Dermis microvascular lymphatic vessel endothelial cell (primary cell): ENCODE results near the gene C1QTNF9B. TPM values are rescaled to one million over a fixed set of nuclear protein-coding genes. Genes with fewer than 3 reads are reported as not detected.
"Not testable (repeated sequence)": the region's sequence is repeated elsewhere in the genome, so short reads cannot be mapped to it uniquely, and the experiment has no call there.

ENCODE experiments used
- DNase-seq, 2 donors: peaks; one replicate each; pipeline versions ENCODE4 v3.0.0 to v3.0.0-alpha.2; 2010; ENCODE audit warnings: low read depth in 2 of 2
- total RNA-seq: library from RNA; depleted of rRNA; stranded (reverse); fragments of >200 nt; gene quantifications from 2 replicates; pipeline ENCODE4 v1.2.1, GENCODE V29; 2014

The C1QTNF9B gene
- not detected in 2 replicates for total RNA-seq

DNA sequence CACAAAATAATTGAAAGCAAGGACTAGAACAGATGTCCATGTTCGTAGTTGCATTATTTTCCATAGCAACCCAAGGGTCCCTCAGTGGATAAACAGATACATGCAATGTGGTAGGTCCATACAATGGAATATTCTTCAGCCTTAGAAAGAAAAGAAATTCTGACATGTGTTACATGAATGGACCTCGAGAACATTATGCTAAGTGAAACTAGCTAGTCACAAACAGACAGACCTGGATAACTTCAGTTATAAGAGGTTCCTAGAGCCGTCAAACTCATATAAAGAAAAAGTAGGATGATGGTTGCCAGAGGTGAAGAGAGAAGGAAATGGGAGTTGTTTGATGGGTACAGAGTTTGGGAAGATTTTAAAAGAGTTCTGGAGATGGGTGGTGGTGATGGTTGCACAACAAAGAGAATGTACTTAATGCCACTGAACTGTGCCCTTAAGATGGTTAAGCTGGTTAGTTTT lies at the start of gene C1QTNF9B:
Gene C1QTNF9B (minus strand): TSS at position 51 of the 468 bp plus-strand sequence.
- not testable (repeated sequence) for DNase-seq

DNA sequence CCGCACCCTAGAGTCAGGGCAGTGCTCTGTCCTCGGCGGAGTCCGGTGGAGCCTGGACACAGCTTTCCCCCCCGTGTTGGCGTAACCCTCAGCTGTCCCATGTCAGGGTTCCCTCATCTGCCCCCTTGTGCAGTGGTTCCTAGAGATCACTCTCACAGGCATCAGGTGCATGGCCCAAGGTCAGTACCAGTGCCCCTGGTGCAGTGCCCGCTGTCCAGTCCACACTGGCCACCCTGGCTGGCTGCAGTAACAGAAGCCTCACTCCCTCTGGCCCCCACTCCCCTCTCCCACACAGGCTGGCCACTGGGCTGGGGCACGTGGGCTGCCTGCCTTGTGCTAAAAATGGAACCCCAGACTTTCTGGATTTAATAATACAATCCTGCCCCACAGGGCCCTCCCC lies 49.6 kb upstream of the C1QTNF9B start:
- DNase-seq: no peak

DNA sequence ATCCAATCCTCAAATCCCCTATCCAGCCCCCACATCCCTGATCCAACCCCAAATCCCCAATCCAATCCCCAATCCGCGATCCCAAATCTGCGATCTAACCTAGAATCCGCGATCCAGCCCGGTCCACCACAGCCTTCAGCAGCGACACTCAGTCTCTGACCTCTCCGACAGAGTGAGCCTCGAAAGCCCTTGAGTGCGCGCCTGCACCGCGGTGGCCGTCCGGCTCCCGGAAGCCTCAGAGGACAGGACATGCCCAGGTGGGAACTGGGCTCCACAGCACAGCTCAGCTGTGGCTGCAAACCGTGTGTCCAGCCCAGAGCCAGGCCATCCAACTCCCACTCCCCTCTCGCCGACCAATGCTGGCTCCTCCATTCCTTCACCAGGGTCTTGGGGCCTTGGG lies 48.8 kb upstream of the C1QTNF9B start:
- no peak for DNase-seq

DNA sequence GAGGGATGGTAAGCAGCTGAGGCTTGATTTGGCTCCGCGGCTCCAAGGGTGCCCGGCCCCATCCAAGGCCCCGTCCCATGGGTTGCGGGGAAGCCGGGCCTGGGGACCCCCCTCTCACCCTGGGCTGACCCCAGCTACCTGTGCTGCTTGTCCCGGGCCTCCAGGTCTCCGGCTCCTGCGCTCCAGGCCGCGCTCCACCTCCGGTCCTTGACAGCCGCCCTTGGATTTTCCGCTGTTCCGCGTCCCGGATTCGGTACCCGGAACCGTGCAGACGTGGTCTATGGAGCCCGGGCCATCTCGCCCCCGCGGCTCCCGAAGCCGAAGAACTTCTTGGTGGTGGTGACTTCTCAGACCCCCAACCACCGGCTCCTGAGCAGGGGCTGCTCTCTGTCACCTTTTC lies 48.3 kb upstream of the C1QTNF9B start:
- no peak for DNase-seq

DNA sequence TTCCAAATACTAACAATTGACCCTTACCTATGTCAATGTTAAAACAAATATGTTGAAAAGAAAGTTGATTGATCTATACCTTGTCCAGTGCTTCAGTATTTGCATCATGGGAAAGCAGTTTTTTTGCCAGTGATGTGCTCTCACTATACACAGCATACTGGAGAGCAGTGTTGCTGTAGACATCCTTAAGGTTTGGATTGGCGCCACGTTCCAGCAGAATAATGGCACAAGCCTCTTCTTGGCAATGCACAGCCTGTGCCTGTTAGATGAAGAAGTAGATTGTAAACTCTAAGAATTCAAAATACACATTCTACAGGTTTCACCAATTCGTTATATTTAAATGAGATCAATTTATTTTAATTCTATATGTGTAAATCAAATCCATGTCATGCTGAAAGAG lies 43.9 kb upstream of the C1QTNF9B start:
- no peak for DNase-seq

DNA sequence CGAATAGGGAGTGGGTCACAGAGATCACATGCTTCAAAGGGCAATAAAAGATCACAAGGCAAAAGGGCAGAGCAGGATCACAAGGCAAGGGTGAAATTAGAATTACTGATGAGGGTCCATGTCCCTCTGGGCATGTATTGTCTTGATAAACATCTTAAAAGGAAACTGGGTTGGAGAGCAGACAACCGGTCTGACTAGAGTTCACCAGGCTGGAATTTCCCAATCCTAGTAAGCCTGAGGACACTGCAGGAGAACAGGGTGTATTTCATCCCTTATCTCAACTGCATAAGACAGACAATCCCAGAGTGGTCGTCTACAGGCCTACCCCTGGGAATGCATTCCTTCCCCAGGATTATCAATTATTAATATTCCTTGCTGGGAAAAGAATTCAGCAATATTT lies 42.4 kb upstream of the C1QTNF9B start:
- not testable (repeated sequence) for DNase-seq

DNA sequence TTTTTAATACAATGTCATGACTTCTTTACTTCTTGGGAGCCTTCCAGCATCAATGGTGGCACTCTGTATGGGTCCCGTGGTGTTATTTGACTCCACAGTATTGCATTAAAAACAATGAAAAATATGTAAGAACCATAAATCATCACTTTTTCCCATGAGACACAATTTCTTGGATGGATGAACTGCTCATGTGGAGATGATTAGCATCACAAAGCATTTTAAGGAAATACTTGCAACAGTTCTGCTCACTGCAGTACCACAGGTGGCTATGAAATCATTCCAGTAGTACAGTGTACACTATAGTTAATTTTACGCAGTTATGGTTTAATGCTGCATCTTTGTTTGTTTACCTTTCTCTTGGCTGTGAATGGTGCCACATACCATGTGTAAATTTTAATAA lies 37.2 kb upstream of the C1QTNF9B start:
- DNase-seq: peak in 1 of 2 donors; percentile 3

DNA sequence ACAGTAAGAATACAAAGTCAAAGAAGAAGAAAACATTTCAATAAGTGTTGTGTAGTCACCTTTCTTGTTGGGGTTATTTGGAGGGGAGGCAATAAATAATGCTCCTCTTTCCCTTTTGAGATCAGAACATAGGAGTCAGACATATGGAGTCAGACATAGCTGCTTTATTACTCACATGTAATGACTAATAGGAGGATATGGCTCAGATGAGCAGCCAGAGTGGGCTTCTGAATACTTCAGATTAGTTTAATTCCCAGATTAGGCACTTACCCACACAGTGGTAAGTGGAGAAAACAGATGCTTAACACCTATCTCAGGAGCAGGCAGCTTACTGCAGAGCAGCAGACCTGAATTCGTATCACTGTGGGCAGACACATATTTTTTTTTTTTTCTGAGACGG lies 31.7 kb upstream of the C1QTNF9B start:
- DNase-seq: peak in 1 of 2 donors; percentile 63

DNA sequence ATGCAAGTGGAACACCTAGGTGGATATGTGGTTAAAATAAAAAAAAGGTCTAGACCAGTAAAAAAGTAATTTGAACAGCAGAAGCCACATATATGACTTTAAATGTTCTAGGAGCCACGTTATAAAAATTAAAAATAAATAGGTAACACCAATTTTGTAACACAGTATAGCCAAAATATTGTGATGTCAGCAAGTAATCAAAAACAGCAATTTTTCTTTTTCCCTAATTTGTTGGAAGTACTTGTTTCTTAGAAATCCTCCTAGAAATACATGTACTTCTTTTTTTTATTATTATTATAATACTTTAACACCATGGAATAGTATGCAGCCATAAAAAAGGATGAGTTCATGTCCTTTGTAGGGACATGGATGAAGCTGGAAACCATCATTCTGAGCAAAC lies 25.7 kb upstream of the C1QTNF9B start:
- no peak for DNase-seq

DNA sequence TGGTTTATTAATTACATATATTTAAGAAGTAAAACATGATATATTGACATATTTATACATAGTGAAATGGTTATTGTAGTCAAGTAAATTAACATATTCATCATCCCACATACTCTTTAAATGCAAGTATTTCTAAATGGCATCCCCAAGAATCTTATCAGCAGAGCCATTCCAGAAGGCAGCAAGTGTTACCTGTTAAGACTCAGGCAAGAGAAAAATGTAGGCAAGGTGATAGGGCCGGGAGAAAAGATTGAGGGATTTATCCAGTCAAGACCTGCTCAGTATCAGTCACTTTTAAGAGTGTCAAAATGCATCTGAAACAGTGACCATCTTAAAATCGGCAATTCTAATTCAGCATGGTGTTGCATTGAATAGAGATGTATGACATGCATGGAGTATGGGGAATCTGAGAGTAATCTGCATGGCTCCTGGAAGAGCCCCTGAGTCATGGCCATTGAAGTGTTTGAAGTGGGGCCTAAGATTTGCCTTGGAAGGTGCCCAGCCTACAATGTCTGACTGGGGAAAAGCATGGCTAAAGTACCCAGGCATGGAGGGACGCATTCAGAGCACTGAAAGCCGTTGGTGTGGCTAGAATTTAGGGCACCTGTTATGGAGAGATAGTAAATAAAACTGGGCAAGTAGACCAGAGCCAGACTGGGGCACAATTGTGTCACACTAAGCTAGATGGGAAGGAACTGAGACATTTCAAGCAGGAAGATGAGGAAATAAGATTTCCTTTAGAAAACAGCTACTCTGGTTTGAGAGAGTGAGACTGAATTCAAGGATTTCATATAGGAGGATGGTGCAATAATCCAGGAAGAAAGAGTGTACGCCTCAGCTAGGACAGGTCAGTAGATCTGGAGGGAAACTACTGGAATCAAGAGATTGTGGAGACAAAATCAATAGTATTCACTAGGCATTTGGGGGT lies 25.0 kb upstream of the C1QTNF9B start:
- DNase-seq: peak in 1 of 2 donors; percentile 19

DNA sequence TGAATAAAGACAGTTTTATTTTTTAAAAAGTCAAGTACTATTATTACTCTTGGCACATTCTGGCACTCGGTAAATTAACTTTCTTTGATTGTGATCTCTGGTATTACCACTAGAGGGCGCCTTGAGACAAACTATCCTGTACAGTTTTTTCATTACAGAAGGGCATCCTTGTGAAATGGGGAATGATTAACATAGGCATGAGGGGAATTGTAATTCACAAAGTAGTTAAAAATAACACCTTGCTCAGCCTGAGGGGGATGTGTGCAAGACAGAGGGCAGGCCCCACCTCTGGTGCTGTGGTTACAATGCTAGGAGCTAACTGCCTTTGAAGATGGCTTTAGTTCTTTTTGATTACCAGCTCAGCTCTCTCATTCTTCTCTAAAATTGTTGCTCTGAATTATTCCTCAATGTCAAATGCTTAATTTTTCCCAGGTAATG lies 24.2 kb upstream of the C1QTNF9B start:
- peak in 1 of 2 donors; percentile 51 for DNase-seq

DNA sequence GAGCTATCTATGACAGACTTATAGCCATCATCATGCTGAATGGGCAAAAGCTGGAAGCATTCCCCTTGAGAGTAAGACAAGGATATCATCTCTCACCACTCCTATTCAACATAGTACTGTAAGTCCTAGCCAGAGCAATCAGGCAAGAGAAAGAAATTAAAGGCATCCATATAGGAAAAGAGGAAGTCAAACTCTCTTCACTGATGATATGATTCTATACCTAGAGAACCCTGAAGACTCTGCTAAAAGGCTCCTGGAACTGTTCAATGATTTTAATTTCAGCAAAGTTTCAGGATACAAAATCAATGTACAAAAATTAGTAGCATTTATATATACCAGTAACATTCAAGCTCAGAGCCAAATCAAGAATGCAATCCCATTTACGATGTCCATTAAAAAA lies 21.7 kb upstream of the C1QTNF9B start:
- DNase-seq: no peak

DNA sequence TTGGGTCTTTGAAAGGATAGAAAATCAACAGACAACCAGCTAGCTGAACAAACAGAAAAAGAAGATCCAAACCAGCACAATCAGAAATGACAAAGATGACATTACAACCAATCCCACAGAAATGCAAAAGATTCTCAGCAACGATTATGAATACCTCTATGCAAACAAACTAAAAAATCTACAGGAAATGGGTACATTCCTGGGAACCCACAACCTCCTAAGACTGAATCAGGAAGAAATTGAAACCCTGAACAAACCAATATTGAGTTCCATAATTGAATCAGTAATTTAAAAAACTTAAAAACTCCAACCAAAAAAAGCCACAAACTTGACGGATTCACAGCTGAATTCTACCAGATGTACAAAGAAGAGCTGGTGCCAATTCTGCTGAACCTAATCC lies 20.9 kb upstream of the C1QTNF9B start:
- no peak for DNase-seq

DNA sequence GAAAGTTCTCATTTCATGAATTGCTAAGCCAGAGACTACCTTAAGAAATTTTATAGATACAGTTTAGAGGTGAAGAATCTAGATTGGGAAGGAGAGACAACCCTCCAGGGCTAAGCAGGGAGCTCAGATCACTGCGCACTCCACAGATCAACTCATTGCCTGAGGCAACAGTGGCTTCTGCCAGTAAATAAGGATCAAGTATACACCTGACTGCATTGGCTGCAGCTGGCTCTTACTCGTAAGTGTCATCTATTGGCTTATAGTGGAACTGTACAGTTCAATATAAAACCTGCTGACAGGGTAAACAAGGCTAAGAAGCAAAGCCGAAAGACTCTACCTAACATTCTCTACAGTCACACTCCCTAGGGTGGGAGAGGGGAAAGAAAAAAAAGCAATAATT lies 18.0 kb upstream of the C1QTNF9B start:
- DNase-seq: no peak

DNA sequence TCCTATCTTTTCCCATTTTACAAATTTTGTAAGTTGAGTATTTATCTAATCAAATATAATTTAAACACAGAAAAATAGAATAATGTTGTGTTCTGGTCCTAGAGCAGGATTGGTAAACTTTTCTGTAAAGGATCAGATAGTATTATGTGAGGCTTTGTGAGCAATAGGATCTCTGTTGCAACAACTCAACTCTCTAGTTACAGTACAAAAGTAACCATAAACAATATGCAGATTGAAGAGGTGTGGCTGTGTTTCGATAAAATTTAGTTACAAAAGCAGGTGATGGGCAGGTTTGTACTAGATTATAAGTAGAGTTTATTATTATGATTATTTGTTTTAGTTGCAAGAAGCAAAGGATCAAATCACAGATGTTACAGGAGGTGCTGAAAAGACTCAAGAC lies 15.2 kb upstream of the C1QTNF9B start:
- DNase-seq: no peak

DNA sequence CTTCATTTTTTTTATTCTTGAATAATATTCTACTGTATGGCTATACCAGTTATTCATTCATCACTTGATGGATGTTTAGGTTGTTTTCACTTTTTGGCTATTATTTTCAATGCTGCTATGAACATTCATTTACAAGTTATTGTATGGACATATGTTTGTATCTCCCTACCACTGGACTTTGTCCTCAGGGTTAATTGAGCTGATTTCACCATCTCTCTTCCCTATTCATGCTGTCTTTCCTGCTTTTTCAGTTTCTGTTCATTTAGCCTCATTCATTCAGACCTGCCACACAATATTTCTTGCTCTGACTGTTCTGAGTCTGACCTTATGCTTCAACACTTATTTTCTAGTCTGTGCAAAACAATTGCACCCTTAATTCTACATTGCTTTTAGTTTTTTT lies 12.3 kb upstream of the C1QTNF9B start:
- DNase-seq: no peak

DNA sequence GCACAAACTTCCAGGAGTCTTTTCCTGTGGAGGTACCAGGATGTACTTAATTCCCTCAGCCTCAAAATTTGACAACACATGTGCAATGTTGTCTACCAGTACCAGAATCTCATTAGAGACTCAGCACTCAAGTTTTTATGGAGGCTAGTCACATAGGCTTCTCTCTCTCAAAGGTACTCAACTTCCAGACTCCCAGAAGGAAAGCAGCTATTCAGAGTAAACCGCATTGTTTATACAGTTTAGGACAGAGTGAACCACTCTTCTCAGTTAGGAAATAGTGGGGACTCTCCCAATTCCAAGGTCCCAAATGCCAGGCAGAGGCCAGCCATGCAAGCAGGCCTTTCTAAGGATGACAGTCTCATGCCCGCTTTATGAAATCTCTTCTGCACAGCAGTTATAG lies 8.5 kb upstream of the C1QTNF9B start:
- DNase-seq: no peak

DNA sequence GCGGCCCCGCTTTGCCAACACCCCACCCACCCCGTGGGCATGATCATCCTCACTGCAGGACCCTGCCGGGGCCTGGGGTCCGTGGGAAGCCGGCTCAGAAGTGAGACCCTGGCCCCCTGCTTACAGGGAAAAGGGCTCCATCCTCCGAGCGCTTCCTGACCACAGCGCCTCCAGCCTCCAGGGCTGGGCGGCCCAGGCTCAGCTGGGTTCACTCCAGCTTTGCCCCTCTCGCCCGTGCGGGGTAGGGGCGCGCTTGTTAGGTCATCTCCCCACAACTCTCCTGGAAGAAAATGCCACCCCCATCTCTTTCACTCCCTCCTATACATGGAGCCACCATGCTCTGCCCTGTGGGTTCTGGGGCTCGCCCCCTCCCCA lies 6.6 kb upstream of the C1QTNF9B start:
- DNase-seq: no peak

DNA sequence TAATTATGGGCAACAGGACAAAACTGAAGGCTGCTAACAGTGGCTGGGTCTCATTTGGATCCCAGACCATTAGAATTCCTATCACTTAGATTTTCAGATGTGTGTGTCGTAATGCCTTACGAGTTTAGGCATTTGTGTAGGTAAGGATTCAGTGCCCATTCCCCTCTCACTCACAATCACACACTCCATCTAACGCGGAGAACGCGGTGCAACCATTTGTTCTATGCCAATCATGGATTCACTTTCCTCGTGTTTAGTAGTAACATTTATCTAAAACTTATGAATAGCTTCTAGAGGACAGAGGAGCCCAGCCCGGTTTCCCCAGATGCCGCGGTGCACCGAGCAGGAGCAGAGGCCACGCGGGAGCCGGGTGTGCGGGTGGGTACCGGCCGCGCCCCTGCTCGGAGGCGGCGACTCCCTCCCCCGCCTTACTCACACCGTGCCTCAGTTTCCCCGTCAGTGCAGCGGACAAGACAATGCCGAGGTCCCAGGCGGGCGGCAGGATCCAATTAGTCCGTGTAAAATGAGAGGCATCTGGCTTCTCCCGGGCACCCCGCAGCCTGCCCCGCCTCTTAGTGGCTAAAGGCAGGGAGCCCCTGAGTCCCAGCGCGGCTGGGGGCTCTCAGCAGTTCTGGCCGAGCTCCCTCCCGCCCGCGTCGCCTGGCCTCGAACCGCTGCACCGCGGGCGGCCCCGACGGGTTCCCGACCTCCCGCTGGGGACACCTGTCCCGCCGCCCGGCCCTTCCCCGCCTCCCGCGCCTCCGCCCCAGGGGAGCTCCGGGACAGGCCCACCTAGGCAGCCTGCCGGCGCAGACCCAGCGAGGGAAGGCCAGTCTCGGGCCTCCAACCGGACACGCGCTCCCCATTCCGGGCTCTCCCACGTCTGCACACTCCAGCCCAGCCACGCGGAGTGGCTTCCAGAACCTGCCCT lies 5.9 kb upstream of the C1QTNF9B start:
- no peak for DNase-seq

DNA sequence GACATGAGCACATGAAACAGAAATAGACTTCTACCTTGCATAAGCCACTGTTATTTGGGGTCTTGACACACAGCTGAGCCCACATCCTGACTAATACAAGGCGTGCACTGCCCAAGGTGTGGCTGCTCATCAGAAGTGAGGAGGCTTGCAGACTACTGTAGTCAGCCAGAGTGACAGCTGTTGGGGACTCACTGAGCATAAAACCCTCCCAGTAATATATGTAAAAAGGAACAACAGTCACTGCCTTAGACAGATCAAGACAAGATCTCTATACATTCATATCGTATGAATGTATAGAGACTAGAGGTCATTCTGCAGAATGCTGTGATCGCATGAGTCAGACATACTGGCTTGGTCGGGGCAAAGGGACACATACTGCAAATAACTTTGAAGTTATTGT lies 4.1 kb upstream of the C1QTNF9B start:
- no peak for DNase-seq

DNA sequence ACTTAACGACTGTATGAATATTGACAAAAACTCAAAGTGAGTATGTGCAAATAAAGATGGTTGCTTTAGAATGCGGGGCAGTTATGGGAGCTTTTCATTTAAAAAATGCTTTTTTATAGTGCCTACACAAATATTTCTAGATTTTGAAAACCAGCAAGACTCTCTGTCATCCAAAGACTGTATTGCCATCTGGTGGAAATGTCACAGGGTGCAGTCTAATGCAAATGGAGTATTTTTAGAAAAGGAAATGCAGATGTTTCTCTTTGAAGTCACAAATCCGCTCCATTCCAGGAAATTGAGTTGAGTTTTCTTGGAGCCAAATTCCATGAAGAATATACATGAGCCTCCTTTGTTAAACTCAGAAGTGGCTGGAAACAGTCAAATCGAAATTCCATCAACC lies 2.3 kb upstream of the C1QTNF9B start:
- peak; percentile 6 to 40 for DNase-seq

DNA sequence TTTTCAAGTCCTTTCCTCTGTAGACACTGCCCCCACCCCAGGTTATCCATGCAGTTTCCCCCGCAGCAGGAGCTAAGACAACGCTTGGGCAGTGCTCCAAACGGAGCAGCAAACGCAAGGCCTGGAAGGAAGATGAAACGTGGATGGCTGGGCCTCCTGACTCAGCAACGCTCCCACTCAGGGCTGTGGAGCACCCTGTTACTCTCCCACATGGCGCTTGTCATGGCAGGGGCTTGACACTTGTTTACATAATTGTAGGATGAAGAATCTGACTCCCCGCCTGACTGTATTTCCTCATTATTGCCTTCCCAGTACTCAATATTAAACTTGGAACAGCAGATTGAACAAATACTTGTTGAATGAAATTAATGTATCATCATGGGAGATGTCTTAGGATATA lies 799 bp upstream of the C1QTNF9B start:
- no peak for DNase-seq
